ENCODE results near the gene SSBP3.
"Not testable (repeated sequence)": the region's sequence is repeated elsewhere in the genome, so short reads cannot be mapped to it uniquely, and the experiment has no call there.

Gene SSBP3

DNA sequence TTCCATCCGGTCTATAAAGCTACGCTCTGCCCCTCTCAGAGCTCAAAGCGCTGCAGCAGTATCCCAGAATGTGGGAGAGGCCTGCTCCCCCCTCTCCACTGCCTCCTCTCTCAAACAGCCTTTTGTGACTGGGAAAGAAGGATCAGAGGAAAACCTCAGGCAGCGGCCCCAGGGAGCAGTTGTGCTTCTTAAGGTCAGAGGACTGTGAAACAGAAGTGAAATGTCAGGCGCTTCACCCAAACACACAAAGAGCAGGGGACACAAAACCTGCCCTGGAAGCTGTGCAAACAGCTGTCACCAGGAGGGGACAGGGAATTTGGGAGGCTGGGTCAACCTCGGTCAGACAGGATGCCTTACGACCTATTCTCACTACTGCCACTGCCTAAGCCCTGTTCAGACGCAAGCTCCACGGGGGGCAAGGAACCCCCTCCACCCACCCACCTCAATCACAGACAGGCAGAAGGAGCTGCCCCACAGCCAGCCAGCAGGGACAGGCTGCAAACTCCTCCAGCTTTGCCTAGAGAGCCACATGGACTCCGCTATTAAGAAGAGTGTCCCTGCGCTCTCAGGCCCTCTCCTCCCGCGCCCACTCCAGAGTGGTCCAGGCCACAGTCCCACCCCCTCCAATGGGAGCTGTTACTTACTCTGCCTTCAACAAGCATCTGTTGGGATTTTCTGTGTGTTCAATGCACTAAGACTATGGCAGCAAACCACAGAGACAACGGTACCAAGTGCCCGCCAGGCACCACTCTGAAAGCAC is 14.6 kb downstream of the SSBP3 start:
- no peak for DNase-seq

DNA sequence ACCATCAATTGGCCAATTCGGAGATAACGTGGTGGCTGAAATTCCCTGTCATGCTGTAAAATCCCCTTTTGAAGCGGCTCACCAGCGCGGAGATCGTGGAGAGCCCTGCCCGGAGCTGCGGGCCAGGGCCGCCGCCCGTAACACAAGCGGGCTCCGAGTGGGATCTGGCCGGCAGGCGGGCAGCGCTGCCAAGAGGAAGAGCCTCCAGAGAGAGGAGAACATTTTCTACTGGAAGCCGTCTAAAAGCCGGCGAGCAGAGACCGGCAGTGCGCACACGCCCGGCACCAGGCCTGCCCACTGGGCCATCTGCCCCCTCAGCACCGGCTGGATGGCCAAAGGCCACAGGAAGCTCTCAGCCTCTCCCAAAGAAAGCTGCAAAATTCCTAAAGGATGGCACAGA is 15.5 kb downstream of the SSBP3 start:
- DNase-seq, result no peak

DNA sequence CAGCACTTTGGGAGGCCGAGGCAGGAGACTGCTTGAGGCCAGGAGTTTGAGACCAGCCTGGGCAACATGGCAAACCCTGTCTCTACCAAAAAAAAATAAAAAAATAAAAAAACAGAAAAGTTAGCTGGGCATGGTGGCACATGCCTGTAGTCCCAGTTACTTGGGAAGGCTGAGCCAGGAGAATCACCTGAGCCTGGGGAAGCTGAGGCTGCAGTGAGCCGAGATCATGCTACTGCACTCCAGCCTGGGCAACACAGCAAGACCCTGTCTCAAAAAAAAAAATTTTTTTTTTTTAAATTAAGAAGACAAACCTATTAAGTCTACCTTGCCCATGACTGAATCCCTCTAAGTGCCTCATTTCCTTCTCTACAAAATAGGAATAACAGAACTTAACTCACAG is 16.6 kb downstream of the SSBP3 start:
- not testable (repeated sequence) for DNase-seq

DNA sequence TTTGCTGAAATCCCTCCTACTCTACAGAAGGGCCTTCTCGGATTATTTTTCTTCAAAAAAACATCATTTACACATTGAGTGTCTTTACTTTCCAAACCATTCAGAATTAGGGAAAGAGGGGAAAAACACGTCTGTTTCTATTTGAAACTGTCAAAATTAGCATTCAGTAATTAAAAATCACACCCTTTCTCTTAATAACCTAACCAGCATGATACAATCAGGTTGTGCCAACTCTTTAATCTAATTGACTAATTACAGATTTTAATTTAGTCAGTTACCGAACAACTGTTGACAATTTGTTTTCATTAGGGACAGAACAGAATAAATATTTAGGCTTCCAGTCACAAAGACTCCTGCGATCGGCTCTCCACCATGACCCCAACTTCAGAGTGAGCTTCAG is 18.8 kb downstream of the SSBP3 start:
- DNase-seq, result no peak

DNA sequence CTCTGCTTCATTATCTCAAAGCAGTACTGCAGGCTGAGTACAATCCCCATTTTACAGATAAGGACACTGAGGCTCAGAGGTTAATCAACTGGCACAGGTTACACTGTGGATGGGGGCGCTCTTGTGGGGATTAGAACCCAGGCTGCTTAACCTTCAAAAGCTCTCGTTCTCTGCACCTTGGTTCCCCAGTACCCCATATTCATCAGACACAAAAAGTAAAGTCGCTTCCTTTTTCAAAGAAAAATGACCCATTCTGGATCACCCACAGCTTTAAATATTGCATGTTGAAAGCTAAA is 20.5 kb downstream of the SSBP3 start:
- no peak for DNase-seq

DNA sequence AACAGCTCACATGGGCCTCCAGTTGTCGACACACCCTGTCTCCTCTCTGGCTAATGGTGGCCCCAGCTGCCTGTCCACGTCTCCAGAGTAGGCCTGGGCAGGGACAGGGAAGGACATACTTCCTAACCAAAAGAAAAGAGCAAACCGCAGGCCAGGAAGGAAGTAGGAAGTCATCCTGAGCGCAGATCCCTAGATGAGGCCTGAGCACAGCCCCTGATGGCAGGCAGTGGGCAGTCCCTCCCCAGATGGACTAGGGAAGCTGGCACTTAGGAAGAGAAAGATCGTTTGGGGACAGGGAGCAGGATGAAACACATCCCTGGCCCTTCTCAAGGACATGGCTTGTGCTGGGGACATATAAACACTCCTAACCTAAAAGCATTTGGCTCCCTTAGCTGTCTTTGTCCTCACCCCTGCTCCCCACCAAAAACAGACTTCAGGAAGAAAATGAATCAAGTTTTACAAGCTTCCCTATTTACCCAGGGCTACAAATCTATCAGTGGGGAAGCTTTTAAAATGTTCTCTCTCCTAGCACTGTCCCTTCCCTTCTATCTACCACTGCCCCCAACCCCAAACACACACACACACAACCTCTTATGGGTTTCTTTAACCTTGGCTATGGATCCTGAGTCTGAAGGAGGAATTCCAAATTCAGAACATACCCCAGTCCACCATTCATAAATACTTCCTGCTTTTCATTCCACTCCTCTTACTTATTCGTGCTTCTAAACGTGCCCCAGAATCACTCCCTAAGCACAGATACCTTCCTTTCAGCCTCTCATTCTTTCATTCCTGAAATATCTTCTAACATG is 21.1 kb downstream of the SSBP3 start:
- no peak for DNase-seq

DNA sequence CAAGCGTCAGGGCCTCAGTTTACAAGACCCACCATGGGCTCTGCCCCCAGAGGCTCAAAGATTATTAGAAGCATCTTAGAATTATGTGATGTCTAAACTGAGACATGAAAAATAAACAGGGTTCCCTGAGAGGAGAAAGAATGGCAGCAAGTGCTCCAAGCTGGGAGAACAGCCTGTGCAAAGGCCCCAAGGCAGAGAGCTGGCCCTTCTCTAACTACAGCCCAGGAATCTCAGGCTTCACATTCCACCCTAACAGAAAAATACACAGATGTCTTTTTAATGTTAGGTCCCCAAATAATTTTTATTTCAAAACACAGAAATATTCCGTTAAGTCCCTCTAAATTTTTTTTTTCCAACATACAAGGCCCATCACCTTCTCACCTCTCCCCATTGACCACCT is 21.7 kb downstream of the SSBP3 start:
- no peak for DNase-seq

DNA sequence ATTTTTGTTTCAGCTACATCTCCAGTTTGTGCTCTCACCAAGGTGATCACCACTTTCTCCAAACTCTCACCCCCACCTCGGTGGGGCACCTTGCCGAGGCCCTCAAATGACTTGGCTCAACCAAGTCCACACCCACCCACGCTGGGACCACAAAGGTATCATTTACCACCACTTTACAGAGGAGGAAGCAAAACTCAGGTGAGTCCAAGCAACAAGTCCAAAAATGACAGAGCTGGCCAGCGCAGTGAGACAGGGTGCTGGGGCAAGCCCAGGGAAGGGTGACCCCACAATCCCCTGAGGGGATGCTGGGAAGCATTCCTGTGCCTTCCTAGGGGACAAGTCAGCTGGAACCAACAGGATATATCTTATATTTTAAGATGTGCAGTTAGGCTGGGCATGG is 24.7 kb downstream of the SSBP3 start:
- no peak for DNase-seq

DNA sequence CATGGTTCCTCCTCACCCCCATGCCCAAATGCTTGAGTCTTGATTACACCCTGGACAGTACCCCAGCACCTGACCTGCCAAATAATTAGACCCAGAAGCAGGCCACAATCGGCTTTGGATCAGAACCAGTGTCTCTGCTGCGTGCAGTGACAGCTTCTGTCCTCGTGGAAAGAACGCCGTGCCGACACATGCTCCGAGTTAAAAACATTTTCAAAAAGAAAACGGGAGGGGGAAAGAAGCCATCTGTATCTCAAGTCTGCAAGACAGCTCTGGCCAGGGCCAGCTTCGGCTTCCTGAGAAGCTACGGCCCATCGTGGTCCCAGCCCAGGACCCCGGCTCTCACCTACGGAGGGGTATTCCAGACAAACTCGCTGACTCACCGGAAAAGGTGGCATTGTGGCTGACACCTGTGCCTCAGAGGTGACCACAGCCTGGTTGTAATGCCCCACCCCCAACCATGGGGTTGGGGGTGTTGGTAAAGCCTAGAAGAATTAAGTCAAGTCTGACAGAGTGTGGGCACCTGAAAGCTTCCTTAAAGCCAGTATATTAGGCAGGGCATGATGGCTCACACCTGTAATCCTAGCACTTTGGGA is 25.8 kb downstream of the SSBP3 start:
- DNase-seq, result no peak

DNA sequence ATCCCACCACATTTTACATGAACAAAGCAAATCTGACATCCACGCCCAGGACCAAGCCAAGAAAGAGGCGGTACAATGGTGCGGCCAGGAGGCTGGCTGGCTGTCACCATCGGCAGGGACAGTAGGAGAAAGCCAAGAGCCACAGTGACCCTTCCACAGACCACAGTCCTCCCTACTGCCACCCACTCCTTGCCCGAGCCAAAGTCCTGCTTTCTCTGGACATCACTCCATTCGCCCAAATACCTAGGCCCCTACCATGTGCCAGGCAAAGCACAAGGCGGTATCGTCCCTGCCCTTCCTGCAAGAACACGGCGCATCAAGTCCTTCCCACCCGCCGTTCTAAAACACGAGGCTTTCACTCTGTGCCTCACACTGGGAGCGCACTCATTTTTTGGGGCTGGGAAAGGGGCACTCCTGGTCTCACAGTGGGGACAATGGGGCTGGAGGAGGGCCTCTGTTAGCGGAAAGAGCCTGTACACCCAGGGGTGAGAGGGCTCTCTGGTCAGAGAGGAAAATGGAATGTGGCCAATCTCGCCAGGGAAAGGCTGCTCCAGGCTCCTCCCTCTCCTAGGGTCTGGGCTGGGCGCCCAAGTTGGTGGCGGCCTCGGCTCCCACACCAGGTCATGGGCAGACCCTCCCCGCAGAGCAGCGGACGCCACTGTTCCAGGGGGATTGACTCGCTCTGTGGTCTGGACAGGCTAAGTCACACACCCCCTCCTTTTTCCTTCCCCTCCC is 26.5 kb downstream of the SSBP3 start:
- DNase-seq, result no peak

DNA sequence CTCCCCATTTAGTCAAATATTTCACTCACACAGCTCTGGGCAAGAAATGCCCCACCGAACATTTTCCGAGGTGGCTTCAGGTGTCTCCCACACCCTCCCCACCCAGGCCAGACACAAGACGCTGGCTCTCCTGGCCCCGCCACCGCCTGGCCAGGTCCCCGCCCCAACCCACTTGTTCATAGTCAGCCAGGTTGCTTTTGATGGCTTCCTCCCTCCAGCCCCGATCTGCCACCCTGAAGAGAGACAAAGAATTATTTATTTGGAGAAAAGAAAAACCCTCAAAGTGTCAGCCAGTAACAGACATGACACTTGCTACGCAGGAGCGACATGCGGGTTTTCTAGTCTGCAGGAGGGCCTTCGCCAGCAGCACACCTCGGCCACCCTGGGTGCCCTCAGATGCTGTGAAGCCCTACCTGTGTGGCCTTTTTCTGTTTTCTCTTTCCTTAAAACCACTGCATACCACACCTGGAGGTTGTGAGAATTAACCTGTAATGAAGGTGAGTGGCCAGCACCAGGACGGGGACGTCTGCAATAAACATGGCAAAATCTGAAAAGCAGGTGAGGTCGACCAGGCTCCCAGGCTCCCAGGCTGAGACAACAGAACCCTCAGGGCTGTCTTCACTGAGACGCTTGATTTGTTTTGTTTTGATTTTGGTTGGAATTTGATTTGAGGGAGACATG is 27.2 kb downstream of the SSBP3 start:
- no peak for DNase-seq

DNA sequence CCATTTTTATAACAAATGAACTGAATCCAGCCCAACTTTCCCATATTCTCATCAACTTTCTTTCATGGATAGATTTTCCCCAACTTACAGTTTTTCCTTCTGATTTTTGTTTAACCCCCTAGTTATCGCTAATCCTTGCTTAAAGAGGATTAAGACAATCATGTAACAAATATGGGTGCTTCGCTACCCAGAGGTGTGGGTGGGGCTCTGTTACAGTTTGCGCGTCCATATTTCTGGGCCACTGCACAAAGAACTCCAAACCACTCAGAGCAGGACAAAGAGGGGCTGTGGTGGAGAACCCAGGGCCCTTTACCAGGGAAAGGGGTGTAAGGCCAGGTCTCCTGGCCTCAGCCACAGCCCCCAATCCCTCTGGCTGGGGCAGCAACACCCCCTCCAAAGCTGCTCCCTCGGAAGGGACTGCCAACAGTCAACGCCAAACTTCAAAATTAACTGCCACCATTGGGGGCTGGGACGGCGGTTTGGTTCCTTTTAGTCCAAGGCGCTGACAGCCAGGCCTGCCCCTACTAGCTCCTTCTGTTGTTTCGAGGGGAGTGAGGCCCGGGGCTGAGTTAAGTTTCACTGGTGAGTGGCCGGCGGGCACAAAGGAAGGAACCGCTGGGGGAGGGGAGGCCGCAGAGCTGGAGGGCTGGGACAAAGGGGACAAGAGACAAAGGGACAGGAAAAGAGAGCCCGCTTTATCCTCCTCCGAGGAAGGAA is 27.9 kb downstream of the SSBP3 start:
- DNase-seq, result no peak

DNA sequence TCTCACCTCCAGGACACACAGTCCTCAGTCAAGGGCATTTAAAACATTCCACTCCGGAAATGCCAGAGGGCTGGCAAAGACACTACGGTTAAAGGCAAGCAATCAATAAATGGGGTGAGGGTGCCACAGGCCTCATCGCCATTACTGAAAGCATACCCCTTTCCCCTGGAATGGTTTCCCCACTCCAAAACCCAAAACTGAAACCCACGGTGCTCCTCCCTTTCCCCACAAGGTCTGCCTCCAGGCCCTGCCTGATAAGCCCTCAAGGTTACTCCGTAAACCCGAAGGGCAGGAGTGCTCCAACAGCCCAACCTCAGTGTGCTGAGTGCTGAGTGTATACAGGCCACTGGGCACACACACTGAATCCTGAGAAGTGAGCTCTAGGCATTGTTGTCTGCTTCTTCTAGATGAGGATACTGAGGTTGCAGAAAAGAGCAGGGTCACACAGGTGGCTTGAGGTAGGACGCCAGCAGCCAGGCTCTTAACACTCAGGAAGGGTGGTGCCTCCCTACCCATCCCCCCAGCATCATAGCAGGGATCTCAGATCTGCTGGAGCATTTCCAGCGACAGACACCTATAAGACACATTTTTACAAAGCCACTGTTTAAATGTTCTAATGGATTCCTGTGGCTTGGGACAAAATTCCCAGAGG is 29.0 kb downstream of the SSBP3 start:
- no peak for DNase-seq

DNA sequence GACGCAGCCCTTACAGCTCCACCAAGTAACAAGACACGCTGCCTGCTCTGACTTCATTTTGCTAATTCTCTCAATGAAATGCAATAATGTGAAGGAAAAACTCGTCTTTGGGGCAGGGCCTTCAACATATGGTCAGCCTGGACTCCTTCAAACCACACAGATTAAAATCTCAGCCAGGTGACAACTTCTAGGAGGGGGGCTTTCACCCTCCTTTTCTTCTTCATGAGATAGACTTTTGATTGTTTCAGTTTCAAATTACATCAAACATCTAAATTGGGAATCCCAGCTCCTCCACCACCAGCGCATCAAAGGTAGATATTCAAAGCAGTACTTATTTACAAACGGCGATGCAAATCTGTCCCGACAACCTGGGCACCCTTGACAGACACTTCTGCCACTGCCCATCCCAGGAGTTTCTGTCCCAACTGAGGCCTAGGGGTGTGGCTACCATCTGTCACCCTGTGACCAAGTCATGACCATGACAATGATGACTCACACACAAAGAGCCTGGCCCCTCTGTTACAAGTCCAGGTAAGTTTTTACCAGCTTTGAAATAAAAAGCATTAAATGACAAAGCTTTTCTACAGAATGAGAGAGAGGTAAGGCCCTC is 29.7 kb downstream of the SSBP3 start:
- no peak for DNase-seq

DNA sequence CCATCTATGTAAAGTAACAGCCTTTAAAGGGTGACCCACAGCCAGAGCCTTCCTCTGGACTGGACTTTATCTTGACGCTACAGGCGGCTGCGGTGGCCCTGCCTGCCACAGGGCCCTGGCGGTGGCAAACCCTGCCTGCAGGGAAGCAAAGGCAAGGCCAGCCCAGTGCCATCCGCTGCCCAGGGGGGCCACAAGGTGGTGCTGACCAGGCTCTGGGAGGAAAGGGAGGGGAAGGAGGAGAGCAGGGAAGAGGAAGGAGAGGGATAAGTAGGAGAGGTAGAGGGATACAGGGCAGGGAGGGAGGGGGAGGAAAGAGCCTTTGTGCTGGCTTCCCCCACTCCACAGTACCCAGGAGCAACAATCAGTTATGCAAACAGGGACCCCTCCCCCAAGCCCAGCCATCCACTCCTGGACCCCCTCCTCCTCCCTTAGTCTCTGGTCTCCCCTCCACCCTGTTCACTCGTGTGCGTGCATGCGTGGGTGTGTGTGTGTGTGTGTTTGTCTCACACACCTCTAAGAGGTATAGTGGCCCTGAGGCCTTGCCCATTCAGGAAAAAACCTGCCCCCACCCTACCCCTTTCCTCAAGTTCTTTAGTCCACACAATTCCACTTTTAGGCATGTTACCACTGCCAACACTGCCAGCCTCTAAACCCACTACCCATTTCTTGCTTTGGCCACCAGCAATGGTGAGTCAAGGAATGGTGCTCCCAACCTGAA is 30.3 kb downstream of the SSBP3 start:
- no peak for DNase-seq

DNA sequence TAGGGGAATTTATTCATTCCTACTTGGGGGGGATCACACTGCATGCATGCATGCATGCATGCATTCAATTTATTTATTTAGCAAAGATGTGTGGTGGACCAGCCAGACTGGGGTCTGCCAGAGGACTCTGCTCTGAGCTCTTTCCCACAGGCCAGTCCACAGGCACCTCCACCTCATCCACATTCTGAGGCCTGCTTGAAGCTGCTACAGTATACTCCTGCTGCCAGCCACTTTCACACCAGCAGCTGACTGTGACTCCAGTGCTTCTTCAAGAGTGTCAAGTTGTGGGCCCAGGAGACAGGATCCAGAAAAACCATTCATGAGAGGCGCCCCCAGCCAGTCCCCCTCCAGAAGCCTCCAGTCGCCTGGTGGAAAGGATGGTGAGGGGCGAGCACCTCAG is 30.9 kb downstream of the SSBP3 start:
- no peak for DNase-seq

DNA sequence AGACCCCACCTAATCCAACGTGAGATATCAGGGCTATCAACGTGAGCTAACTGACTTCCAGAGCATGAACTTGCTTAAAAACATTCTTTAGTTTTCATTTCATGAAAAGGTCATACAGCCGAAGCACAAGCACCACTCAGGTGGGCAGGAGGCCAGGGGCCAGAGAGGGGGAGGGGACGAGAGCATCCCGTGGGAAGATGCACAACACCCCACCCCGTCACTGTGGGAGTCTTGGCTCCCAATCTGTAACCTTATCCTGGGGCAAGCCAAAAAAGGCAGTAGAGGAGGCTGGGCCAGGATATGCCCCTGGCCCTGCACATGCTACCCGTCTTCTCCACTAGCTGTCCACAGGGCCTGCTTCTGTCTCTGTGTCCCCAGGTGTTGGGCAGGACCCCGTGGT is 31.4 kb downstream of the SSBP3 start:
- no peak for DNase-seq

DNA sequence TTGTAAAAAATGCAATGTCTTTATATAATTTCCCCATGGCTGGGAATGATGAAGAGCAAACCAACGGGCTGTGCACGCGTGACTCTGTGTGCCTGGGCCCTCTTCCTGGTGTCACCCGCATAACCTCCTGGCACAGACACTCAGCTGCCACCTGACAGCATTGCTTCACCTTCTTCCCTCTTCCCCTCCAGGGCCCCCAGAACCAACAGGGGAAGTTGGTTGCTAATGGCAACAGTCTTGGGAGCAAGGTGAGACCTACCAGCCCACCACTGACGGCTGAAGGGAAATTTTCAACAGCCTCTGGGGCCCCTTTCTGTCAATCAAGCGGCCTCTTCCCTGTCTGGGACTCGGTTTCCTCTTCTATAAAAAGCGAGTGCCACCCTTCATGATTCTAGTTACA is 33.2 kb downstream of the SSBP3 start:
- DNase-seq, result no peak

DNA sequence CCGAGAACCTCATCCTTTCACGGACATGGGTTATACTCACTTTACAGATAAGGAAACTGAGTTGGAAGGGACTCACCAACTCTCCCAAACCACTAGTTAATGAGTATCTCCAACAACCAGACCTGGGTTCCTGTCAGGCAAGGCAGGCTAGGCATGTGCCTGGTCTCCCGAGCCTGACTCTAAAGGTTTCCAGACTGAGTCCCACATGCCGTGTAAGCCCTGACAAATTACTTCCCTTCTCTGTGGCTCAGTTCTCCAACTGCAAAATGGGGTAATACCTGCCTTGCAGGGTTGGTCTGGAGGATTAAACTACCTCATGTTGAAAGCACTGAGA is 34.3 kb downstream of the SSBP3 start:
- DNase-seq, result no peak

DNA sequence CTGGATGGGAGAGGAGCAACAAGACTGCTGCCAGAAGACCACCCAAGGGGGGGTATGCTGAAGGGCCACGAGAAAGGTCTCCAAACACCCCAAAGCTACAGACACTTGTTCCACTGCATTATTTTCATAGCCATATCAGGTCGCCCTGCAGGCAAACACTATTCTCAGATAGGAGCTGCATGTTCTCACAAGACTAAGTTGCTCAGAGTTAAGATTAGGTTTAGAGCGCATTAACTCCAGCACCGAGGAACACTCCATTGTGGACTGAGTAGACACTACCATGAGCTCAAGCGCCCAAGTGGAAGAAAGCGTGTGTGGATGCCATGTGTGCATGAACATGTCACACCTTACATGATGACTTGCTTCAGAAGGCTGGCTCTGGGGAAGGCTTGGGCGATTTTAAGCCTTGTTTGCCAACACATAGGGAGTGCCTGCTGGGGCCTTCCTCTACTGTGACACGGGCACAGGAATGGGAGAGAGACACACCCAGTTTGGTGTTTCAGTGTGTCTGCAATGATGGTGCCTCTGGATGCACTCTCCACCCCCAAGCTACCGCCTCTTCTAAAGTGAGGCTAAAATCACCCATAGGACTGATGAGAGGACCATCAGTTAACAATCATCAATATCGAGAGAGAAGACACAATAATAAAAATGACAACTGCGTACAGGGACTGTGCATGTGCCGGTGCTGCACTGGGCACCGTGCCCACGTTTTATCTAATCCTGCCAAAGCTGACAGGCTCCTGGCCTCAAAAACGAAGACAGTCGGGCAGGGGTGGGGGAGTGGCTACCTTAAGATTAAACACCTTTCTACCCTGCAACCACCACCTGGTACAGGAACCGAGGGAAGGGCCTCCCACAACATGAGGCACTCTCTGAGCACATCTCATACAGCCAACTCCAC is 34.9 kb downstream of the SSBP3 start:
- no peak for DNase-seq

Measured in NCI-H510A treated with DMSO at 0.1 percent for 48 hours (cell line).